GM19395 (cell line): Measurements from ENCODE around the gene CDCA4.
"Not testable (repeated sequence)": the region's sequence is repeated elsewhere in the genome, so short reads cannot be mapped to it uniquely, and the experiment has no call there.

ENCODE experiments used
- ATAC-seq: cut with Tn5 transposase; IDR thresholded peaks from one replicate; pipeline ENCODE4 v1.9.1; 2021; ENCODE audit warnings: mild to moderate bottlenecking, moderate library complexity; ENCODE audit not compliant: unreplicated experiment

The CDCA4 gene

GRCh38 chr14:105020815-105021655, at the start of gene CDCA4:
CDCA4 (minus strand) TSS chr14:105021083; CDS start chr14:105011929, 9,154 bp downstream.
- ATAC-seq: peak; percentile 80

GRCh38 chr14:105069871-105070759, 49.2 kb upstream of the CDCA4 start:
- no peak for ATAC-seq

- no peak for ATAC-seq
Measured at GRCh38 chr14:105069522-105069870, 48.6 kb upstream of the CDCA4 start.

- no peak for ATAC-seq
Measured at GRCh38 chr14:105068818-105069217, 47.9 kb upstream of the CDCA4 start.

GRCh38 chr14:105067969-105068301, 47.1 kb upstream of the CDCA4 start:
- ATAC-seq: no peak

- ATAC-seq: no peak
Measured at GRCh38 chr14:105067140-105067968, 46.5 kb upstream of the CDCA4 start.

- ATAC-seq: no peak
Measured at GRCh38 chr14:105066240-105067071, 45.6 kb upstream of the CDCA4 start.

GRCh38 chr14:105065280-105066228, 44.7 kb upstream of the CDCA4 start, which contains the start of gene GPR132:
GPR132 (minus strand) TSS chr14:105065430; CDS start chr14:105055420, 10,010 bp downstream.
- peak; percentile 54 for ATAC-seq

GRCh38 chr14:105064721-105065143, 43.8 kb upstream of the CDCA4 start:
- no peak for ATAC-seq

GRCh38 chr14:105064001-105064400, 43.1 kb upstream of the CDCA4 start:
- no peak for ATAC-seq

GRCh38 chr14:105063506-105063905, 42.6 kb upstream of the CDCA4 start:
- not testable (repeated sequence) for ATAC-seq

GRCh38 chr14:105063056-105063455, 42.2 kb upstream of the CDCA4 start:
- ATAC-seq: no peak

- no peak for ATAC-seq
Measured at GRCh38 chr14:105062048-105062433, 41.2 kb upstream of the CDCA4 start.

- ATAC-seq: peak; percentile 41
Measured at GRCh38 chr14:105061428-105062047, 40.7 kb upstream of the CDCA4 start.

GRCh38 chr14:105060751-105061427, 40.0 kb upstream of the CDCA4 start:
- no peak for ATAC-seq

- no peak for ATAC-seq
Measured at GRCh38 chr14:105059925-105060565, 39.2 kb upstream of the CDCA4 start.
